Cardiac fibroblast (primary cell): ENCODE data around the gene AMOT.

Experiments used
- DNase-seq, 2 donors: peaks; one replicate each; pipeline versions ENCODE4 v3.0.0 to v3.0.0-alpha.2; 2010; ENCODE audit warnings: low read depth in 2 of 2
- H3K4me3 ChIP-seq, 2 donors: replicated peaks in 1 of 2; 1 replicate in 1 of 2; 2 replicates in 1 of 2; pipeline ENCODE4 v1.5.1; 2011; ENCODE audit warnings: low read depth in 2 of 2, low read length in 2 of 2, mild to moderate bottlenecking in 2 of 2, moderate library complexity in 1 of 2
- TF ChIP-seq, protein P1 (sequence below): IDR thresholded peaks from one replicate; pipeline ENCODE4 v1.5.1; 2011; ENCODE audit warnings: low read depth, mild to moderate bottlenecking, low read length, inconsistent platforms

The AMOT gene

DNA sequence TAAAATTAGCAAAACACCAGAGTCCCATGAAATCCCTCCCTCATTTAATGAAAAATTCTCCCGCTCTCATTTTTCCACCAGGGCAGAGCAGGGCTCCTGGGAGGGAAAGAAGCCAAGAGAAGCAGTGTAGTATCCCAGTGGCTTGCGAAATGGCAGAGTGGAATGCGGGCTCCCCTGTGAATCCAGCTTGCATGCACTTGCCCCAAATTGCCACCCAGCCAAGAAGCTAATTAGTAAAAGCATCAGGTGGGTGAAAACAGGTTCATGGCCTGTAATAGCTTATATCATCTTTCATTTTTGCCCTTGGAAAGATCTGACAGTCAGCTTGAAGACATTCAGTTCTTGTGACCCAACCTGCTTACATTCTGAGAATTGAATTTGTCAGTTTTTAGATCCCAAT lies 10.1 kb downstream of the AMOT start:
- no peak for DNase-seq
- no peak overlapping the region for H3K4me3 ChIP-seq
- TF ChIP-seq, protein P1, sequence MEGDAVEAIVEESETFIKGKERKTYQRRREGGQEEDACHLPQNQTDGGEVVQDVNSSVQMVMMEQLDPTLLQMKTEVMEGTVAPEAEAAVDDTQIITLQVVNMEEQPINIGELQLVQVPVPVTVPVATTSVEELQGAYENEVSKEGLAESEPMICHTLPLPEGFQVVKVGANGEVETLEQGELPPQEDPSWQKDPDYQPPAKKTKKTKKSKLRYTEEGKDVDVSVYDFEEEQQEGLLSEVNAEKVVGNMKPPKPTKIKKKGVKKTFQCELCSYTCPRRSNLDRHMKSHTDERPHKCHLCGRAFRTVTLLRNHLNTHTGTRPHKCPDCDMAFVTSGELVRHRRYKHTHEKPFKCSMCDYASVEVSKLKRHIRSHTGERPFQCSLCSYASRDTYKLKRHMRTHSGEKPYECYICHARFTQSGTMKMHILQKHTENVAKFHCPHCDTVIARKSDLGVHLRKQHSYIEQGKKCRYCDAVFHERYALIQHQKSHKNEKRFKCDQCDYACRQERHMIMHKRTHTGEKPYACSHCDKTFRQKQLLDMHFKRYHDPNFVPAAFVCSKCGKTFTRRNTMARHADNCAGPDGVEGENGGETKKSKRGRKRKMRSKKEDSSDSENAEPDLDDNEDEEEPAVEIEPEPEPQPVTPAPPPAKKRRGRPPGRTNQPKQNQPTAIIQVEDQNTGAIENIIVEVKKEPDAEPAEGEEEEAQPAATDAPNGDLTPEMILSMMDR, result no peak

DNA sequence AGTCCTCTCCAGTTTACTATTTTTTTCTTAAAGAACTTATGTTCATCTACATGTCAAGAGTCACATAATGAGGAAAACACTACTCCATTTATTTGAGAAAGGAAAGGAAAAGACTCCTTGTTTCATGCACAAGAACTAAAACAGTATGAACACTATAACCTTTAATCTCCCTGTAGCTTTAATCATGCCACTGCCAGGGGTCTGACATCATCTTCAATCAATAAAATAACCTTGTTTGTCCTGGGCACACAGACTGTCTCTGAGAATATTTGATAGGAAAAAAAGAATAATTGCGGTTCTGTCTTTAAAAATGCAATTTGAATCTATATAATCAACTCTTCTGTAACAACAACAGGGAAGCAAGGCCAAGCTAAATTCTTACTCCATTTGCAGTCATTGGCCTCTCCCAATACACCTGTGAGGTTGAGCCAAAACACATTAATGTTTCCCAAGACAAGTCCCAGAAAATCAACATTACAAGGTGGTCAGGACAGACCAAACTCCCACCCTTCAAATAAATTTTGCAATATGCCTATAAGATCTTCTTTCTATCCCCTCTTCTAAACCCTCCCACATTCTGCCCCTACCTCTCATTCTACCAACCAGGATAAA lies 13.2 kb downstream of the AMOT start:
- DNase-seq, result no peak
- TF ChIP-seq, protein P1, result no peak
- no peak overlapping the region for H3K4me3 ChIP-seq

DNA sequence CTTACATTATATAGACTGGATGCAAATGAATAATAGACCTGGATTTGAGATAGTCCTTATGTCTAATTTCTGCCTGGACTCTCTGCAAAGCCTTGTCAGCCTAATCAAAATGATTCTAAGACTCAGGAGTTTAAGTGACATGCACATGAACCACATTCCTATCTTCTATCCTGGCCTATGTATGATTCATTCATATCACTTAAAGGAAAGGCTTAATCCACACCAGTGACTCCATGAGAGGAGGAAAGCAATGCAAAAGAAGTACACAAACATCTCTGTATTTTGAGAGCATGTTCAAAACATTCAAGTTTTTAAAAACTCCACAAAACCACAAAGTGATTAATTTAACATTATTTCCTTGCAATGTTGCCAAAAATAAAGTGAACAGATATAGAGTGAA lies 14.6 kb downstream of the AMOT start:
- TF ChIP-seq, protein P1, result no peak
- DNase-seq, result no peak
- H3K4me3 ChIP-seq, result no peak overlapping the region

DNA sequence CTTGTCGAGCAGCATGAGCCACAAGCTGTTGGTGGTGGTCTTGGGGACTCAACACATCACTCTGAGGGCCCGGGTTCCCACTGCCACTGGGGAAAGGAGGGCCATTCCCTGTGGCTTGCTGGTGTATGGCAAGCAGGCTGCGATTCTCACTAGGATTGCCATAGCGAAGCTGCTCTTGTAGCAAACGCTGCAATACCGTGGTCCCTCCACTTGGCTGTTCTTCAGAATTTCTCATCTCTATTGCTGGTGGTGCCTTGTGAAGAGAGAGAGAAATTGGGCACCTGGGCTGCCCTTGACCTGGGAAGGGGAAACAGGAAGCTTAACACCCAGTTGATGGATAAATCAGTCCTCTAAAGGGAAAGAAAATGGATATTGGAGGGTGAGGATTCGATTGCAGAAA lies 17.7 kb downstream of the AMOT start:
- DNase-seq, result no peak
- TF ChIP-seq, protein P1, result no peak
- no peak overlapping the region for H3K4me3 ChIP-seq

DNA sequence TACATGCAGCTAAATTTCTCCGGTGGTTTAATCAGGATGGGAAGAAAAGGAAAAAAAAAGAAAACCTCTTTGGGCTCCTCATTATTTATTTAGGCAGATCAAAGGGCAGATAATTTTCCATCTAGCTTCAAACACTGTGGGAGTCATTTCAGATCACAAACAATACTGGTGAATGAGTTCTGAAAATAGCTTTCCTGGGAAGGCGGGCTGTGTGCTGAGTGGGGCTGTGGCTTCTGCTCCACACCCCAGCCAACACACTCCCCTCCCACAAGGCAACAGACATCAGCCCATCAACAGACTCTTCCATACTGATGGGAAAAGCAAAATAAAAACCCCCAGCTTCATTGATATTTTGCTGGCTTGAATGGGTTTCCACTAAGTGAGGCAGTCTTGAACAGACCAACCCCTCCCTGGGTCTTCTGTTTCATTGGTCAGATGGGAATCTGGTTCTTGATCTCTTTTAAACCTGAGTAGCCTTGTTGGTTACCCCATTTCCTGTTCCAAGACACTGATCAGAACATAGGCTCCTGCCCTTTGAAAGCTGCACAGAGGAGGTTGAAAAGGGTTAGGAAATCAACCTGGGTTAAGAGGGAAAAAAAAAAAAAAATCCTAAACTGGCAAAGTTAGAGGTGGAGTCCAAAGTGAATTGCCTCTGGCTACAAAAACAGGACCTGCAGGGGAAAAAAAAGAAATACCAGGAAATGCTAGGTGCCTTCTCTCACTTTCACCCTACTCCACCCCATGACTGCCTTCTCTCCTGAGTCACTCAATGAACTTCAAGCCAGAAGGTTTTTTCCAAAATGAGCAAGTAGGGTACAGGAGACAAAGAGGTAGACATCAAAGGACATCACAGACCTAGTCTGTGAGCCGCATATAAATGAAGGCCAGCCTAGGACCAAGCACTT lies 20.0 kb downstream of the AMOT start:
- TF ChIP-seq, protein P1, result no peak
- H3K4me3 ChIP-seq, result no peak overlapping the region

DNA sequence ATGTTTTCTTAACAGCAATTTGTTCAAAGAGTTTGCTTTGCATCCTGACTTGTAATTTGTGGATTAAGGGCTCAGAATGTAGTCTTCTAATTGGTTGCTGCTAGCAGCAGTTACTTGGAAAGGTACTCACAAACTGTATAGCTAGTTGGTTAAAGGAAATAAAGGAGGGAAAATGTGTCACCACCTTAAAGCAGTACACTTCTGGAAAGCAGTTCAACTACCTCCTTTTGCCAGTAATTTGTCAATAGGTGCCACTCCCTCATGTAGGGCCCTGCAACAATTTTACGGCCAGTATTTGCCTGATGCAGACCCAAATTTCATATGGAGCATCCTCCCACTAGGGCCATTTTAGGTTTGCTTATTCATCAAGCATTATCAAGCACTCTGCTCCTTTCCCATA lies 20.8 kb downstream of the AMOT start:
- DNase-seq, result no peak
- TF ChIP-seq, protein P1, result no peak
- no peak overlapping the region for H3K4me3 ChIP-seq

More for the DNA sequence above, 20.0 kb downstream of the AMOT start:
- no peak for DNase-seq
